IMR-90 (cell line): ENCODE results near the gene KCNN3. TPM values are rescaled to one million over a fixed set of nuclear protein-coding genes. Genes with fewer than 3 reads are reported as not detected.

Experiments used
- ATAC-seq: fragments of 200-7000 bp; cut with Tn5 transposase; 2 replicates; pipeline ENCODE4 v1.9.1; 2020; ENCODE audit warnings: low read depth, mild to moderate bottlenecking, moderate library complexity
- BruUV-seq: library from RNA; stranded (reverse); fragments of 400-500 nt; replicated peaks from 2 replicates; lab custom pipeline; 2021; lab: Mats Ljungman, UMichigan
- CTCF ChIA-PET: fragments of 300-600 bp; formaldehyde crosslinking; extraction: SDS; loops from one replicate; lab custom pipeline; 2021; ENCODE audit warnings: antibody characterized with exemption; lab: Yijun Ruan, JAX
- POLR2A ChIA-PET: fragments of 300-600 bp; sonication (Branson Sonifier 250); formaldehyde crosslinking; loops from one replicate; lab custom pipeline; 2022; ENCODE audit warnings: antibody characterized with exemption; ENCODE audit not compliant: unreplicated experiment; lab: Charles Lee
- DNase-seq: peaks from one replicate; pipeline ENCODE4 v3.0.0; 2013
- H2AFZ ChIP-seq: replicated peaks from 2 replicates; pipeline ENCODE3; 2013; ENCODE audit warnings: low read length, mild to moderate bottlenecking; ENCODE audit not compliant: poor library complexity
- H2AK5ac ChIP-seq: 2 replicates; pipeline ENCODE4 v1.6.1; 2013; ENCODE audit warnings: low read depth, low read length, inconsistent platforms
- H2AK9ac ChIP-seq: replicated peaks from 2 replicates; pipeline ENCODE3; 2013; ENCODE audit warnings: mild to moderate bottlenecking, low read depth, low read length, moderate library complexity; ENCODE audit not compliant: poor library complexity
- H2BK120ac ChIP-seq: 2 replicates; pipeline ENCODE4 v1.6.1; 2013; ENCODE audit warnings: low read depth, low read length, inconsistent platforms
- H2BK15ac ChIP-seq: 3 replicates; pipeline ENCODE4 v1.6.1; 2013; ENCODE audit warnings: low read depth, low read length, inconsistent platforms
- H2BK20ac ChIP-seq: 2 replicates; pipeline ENCODE4 v1.6.1; 2013; ENCODE audit warnings: low read depth, mild to moderate bottlenecking, inconsistent platforms, low read length, moderate library complexity
- H2BK5ac ChIP-seq: 2 replicates; pipeline ENCODE4 v1.6.1; 2013; ENCODE audit warnings: mild to moderate bottlenecking, low read depth, low read length, inconsistent platforms; ENCODE audit not compliant: poor library complexity, severe bottlenecking
- H3K14ac ChIP-seq: replicated peaks from 2 replicates; pipeline ENCODE4 v1.6.1; 2013; ENCODE audit warnings: low read depth, low read length, inconsistent platforms
- H3K18ac ChIP-seq: 2 replicates; pipeline ENCODE4 v1.6.1; 2013; ENCODE audit warnings: low read depth, low read length, control low read depth
- H3K23ac ChIP-seq: 2 replicates; pipeline ENCODE4 v1.6.1; 2013; ENCODE audit warnings: low read depth, low read length, inconsistent platforms
- H3K27ac ChIP-seq: 2 replicates; pipeline ENCODE4 v1.5.1; 2013; ENCODE audit warnings: mild to moderate bottlenecking, control low read depth, low read length; ENCODE audit not compliant: insufficient read depth
- H3K27me3 ChIP-seq: 2 replicates; pipeline ENCODE4 v1.6.1; 2013; ENCODE audit warnings: low read length; ENCODE audit not compliant: control insufficient read depth, insufficient read depth
- H3K36me3 ChIP-seq: 2 replicates; pipeline ENCODE4 v1.6.1; 2013; ENCODE audit warnings: low read length, mixed read lengths; ENCODE audit not compliant: control insufficient read depth, insufficient read depth
- H3K4ac ChIP-seq: 2 replicates; pipeline ENCODE4 v1.6.1; 2013; ENCODE audit warnings: low read depth, low read length, inconsistent platforms
- H3K4me1 ChIP-seq: 2 replicates; pipeline ENCODE4 v1.6.1; 2013; ENCODE audit warnings: low read length, mixed read lengths; ENCODE audit not compliant: control insufficient read depth, insufficient read depth
- H3K4me2 ChIP-seq: 2 replicates; pipeline ENCODE4 v1.6.1; 2013; ENCODE audit warnings: low read depth, mild to moderate bottlenecking, control low read depth, low read length, moderate library complexity
- H3K4me3 ChIP-seq: 2 replicates; pipeline ENCODE4 v1.5.1; 2013; ENCODE audit warnings: low read depth, mild to moderate bottlenecking, control low read depth, low read length, moderate library complexity; ENCODE audit not compliant: insufficient read depth
- H3K56ac ChIP-seq: 2 replicates; pipeline ENCODE4 v1.6.1; 2013; ENCODE audit warnings: low read length, inconsistent platforms; ENCODE audit not compliant: insufficient read depth; ENCODE audit errors: extremely low read depth
- H3K79me1 ChIP-seq, 2 experiments: 2 replicates each; pipeline ENCODE4 v1.6.1; 2013; ENCODE audit warnings: low read length in 2 of 2, inconsistent platforms in 1 of 2, low read depth in 1 of 2
- H3K9ac ChIP-seq: 2 replicates; pipeline ENCODE4 v1.6.1; 2013; ENCODE audit warnings: low read depth, low read length, control low read depth
- H3K9me1 ChIP-seq: 2 replicates; pipeline ENCODE4 v1.6.1; 2013; ENCODE audit warnings: low read length, inconsistent platforms; ENCODE audit not compliant: insufficient read depth
- H3K9me3 ChIP-seq: 2 replicates; pipeline ENCODE4 v1.6.1; 2013; ENCODE audit warnings: low read length; ENCODE audit not compliant: control insufficient read depth, insufficient read depth
- H4K20me1 ChIP-seq: 2 replicates; pipeline ENCODE4 v1.6.1; 2013; ENCODE audit warnings: low read length, inconsistent platforms; ENCODE audit not compliant: insufficient read depth
- H4K5ac ChIP-seq: 2 replicates; pipeline ENCODE4 v1.6.1; 2013; ENCODE audit warnings: mild to moderate bottlenecking, low read depth, low read length, control low read depth
- H4K8ac ChIP-seq, 2 experiments: 2 replicates each; pipeline ENCODE4 v1.6.1; 2013; ENCODE audit warnings: low read depth in 2 of 2, low read length in 2 of 2, control low read depth in 1 of 2, inconsistent platforms in 1 of 2
- H4K91ac ChIP-seq: 2 replicates; pipeline ENCODE4 v1.6.1; 2013; ENCODE audit warnings: low read depth, low read length, inconsistent platforms; ENCODE audit not compliant: insufficient read depth
- BHLHE40 ChIP-seq: fragments of 150-350 bp; IDR thresholded peaks from 2 replicates; pipeline ENCODE4 v1.6.1; 2016; ENCODE audit warnings: mild to moderate bottlenecking, low read depth, low read length
- CEBPB ChIP-seq: IDR thresholded peaks from 2 replicates; pipeline ENCODE4 v1.6.1; 2012; ENCODE audit warnings: low read depth, low read length, improper control_type of control experiment
- MAFK ChIP-seq: IDR thresholded peaks from 2 replicates; pipeline ENCODE4 v1.6.1; 2012; ENCODE audit warnings: low read depth, low read length, improper control_type of control experiment
- MAZ ChIP-seq: IDR thresholded peaks from 2 replicates; pipeline ENCODE4 v1.6.1; 2012; ENCODE audit warnings: low read depth, mild to moderate bottlenecking, low read length, improper control_type of control experiment, moderate library complexity, borderline replicate concordance
- NFE2L2 ChIP-seq: fragments of 150-350 bp; IDR thresholded peaks from 2 replicates; pipeline ENCODE4 v1.6.1; 2016; ENCODE audit warnings: low read depth, mild to moderate bottlenecking, low read length
- POLR2A ChIP-seq: IDR thresholded peaks from 2 replicates; pipeline ENCODE4 v1.6.1; 2012; ENCODE audit warnings: mild to moderate bottlenecking, low read depth, low read length
- RAD21 ChIP-seq: IDR thresholded peaks from 2 replicates; pipeline ENCODE4 v1.6.1; 2012; ENCODE audit warnings: low read length, improper control_type of control experiment
- RFX5 ChIP-seq: IDR thresholded peaks from 2 replicates; pipeline ENCODE4 v1.8.0; 2012; ENCODE audit warnings: low read depth, mild to moderate bottlenecking, low read length, moderate library complexity
- SMC3 ChIP-seq: fragments of 150-350 bp; IDR thresholded peaks from 2 replicates; pipeline ENCODE4 v1.6.1; 2016; ENCODE audit warnings: low read depth, mild to moderate bottlenecking, antibody characterized with exemption, low read length, moderate library complexity
- USF2 ChIP-seq: fragments of 150-350 bp; IDR thresholded peaks from 2 replicates; pipeline ENCODE4 v1.6.1; 2017; ENCODE audit warnings: mild to moderate bottlenecking, antibody characterized with exemption, low read length, low read depth
- WGBS, 2 experiments: methylation state at CpG; one replicate each; pipeline versions ENCODE4 v1.1.5 to v1.1.7; 2013; ENCODE audit warnings: missing lambda C conversion rate in 2 of 2; ENCODE audit not compliant: insufficient read length in 1 of 2; ENCODE audit errors: extremely low coverage in 2 of 2; 5-methylcytosine and 5-hydroxymethylcytosine counted together
- dilution Hi-C: fragments of 300-500 bp; cut with HindIII; formaldehyde crosslinking; loops from one replicate; pipeline ENCODE4 v1.14.3; 2018; ENCODE audit warnings: low sequenced_read_pairs; ENCODE audit not compliant: unreplicated experiment
- in situ Hi-C: fragments of 300-500 bp; cut with MboI; formaldehyde crosslinking; loops from 3 replicates; pipeline ENCODE4 v1.14.3; 2019; ENCODE audit warnings: low sequenced_read_pairs, inconsistent platforms, mixed read lengths
- intact Hi-C: fragments of 100-400 bp; cut with micrococcal nuclease; formaldehyde crosslinking; loops from 2 replicates; pipeline ENCODE4 v1.10.0; 2022
- polyA plus RNA-seq, 3 experiments: library from polyadenylated mRNA; depleted of rRNA; stranded (reverse); fragments of >200 nt; gene quantifications; 2 replicates each; pipeline ENCODE4 v1.2.3, GENCODE V29; 2012; ENCODE audit warnings: low replicate concordance in 1 of 3
- total RNA-seq: library from RNA; depleted of rRNA; stranded (reverse); fragments of >200 nt; gene quantifications from 2 replicates; pipeline ENCODE4 v1.2.3, GENCODE V29; 2012

Gene KCNN3
- total and polyA plus RNA-seq, 2 of the 4 experiments (the other 2 are of a cell fraction): 0.02 TPM; not detected in 1

- Histone ChIP-seq H4K91ac (no peak overlapping the region), H3K9me3 (no peaks in the 10 kb centered on the region), H3K4me2 (no peak overlapping the region), H3K4me3 (no peak overlapping the region), H3K9ac (no peak overlapping the region), H3K79me1 (no peaks in the 10 kb centered on the region), H3K4me1 (no peaks in the 10 kb centered on the region), H2AK9ac (no peak overlapping the region), H3K27ac (no peak overlapping the region), H3K56ac (no peak overlapping the region), H3K27me3 (peaks cover 62% of the 10 kb centered on the region), H2BK15ac (no peak overlapping the region), H4K8ac (no peak overlapping the region), H3K9me1 (no peaks in the 10 kb centered on the region; the same call in 1 of the 2 replicates), H2BK5ac (no peak overlapping the region), H3K36me3 (no peaks in the 10 kb centered on the region), H4K20me1 (no peaks in the 10 kb centered on the region), H2AK5ac (no peak overlapping the region), H3K14ac (no peak overlapping the region), H3K18ac (no peak overlapping the region), H3K23ac (no peak overlapping the region), H2BK20ac (no peak overlapping the region), H3K4ac (no peak overlapping the region), H4K5ac (no peak overlapping the region), H2BK120ac (no peak overlapping the region), H2AFZ (no peak overlapping the region)
- dilution Hi-C loops (no loop called here), intact Hi-C loops (no loop called here), in situ Hi-C loops (no loop called here)
- TF ChIP-seq SMC3 (no peak), MAFK (no peak), POLR2A (no peak), CEBPB (no peak), MAZ (no peak), USF2 (no peak), RAD21 (no peak), BHLHE40 (no peak), RFX5 (no peak), NFE2L2 (no peak)
- no CpG with 5 or more reads among the region's 6 CpGs for WGBS, 2 experiments
- BruUV-seq: no TSS peak
- ChIA-PET CTCF (no interaction called here), POLR2A (no interaction called here)
- DNase-seq (no peak), ATAC-seq (no peak)
Observed at GRCh38 chr1:154820646-154821045, 49.4 kb downstream of the KCNN3 start.
